ENCODE results near the gene RORC. TPM values are rescaled to one million over a fixed set of nuclear protein-coding genes. Genes with fewer than 3 reads are reported as not detected.
A peak's percentile ranks its signal among the peaks of the same experiment; 100 is the strongest.

Gene RORC
- total RNA-seq, 2 donors from 2014 or later = not detected

- no peak overlapping the region for H3K4me3 Mint-ChIP-seq
- no peaks in the 10 kb centered on the region for H3K4me1 Mint-ChIP-seq
- no peak overlapping the region for H3K4me3 ChIP-seq (ENCODE audit: low read length)
- H3K27me3 Mint-ChIP-seq (ENCODE audit: insufficient read depth) = peaks cover 32% of the 10 kb centered on the region
- no peak overlapping the region for H3K9ac ChIP-seq (ENCODE audit: extremely low read depth, low read length, poor library complexity, severe bottlenecking)
- H3K4me1 ChIP-seq (ENCODE audit: control insufficient read depth, insufficient read depth, low read length) = no peaks in the 10 kb centered on the region
- 92% methylated on average over 5 to 8 of the region's 8 CpGs for whole genome bisulfite sequencing, 2 experiments (ENCODE audit: insufficient coverage in 1 of 2, insufficient read length in 1 of 2)
- no peaks in the 10 kb centered on the region for H3K9me3 Mint-ChIP-seq
- no peaks in the 10 kb centered on the region for H3K27me3 ChIP-seq (ENCODE audit: control insufficient read depth, insufficient read depth, low read length, poor library complexity, severe bottlenecking)
- no peak for TF ChIP-seq CTCF (conservative IDR thresholded peaks at IDR 0.05)
- H3K27ac Mint-ChIP-seq = no peak overlapping the region
- H3K36me3 Mint-ChIP-seq (ENCODE audit: low read depth) = no peaks in the 10 kb centered on the region
- H3K36me3 ChIP-seq (ENCODE audit: control insufficient read depth, insufficient read depth, low read length) = no peaks in the 10 kb centered on the region
- DNase-seq = peak; percentile 42
- no peaks in the 10 kb centered on the region for H3K9me3 ChIP-seq (ENCODE audit: control insufficient read depth, low read length)
- H3K27ac ChIP-seq (ENCODE audit: low read depth, low read length) = no peak overlapping the region
Observed at GRCh38 chr1:151851886-151852285, 20.3 kb upstream of the RORC start.

- peaks cover 9% of the 10 kb centered on the region for H3K4me1 Mint-ChIP-seq
- no peaks in the 10 kb centered on the region for H3K9me3 Mint-ChIP-seq
- H3K27me3 Mint-ChIP-seq (ENCODE audit: insufficient read depth) = peaks cover 26% of the 10 kb centered on the region
- no peak overlapping the region for H3K27ac ChIP-seq (ENCODE audit: low read depth, low read length)
- no peaks in the 10 kb centered on the region for H3K36me3 Mint-ChIP-seq (ENCODE audit: low read depth)
- peaks cover 4% of the 10 kb centered on the region for H3K4me1 ChIP-seq (ENCODE audit: control insufficient read depth, insufficient read depth, low read length)
- peak; percentile 17 for DNase-seq
- H3K9me3 ChIP-seq (ENCODE audit: control insufficient read depth, low read length) = no peaks in the 10 kb centered on the region
- H3K9ac ChIP-seq (ENCODE audit: extremely low read depth, low read length, poor library complexity, severe bottlenecking) = no peak overlapping the region
- H3K4me3 Mint-ChIP-seq = no peak overlapping the region
- no peak for TF ChIP-seq CTCF (conservative IDR thresholded peaks at IDR 0.05)
- no peaks in the 10 kb centered on the region for H3K27me3 ChIP-seq (ENCODE audit: control insufficient read depth, insufficient read depth, low read length, poor library complexity, severe bottlenecking)
- H3K27ac Mint-ChIP-seq = no peak overlapping the region
- H3K36me3 ChIP-seq (ENCODE audit: control insufficient read depth, insufficient read depth, low read length) = no peaks in the 10 kb centered on the region
- no peak overlapping the region for H3K4me3 ChIP-seq (ENCODE audit: low read length)
Observed at GRCh38 chr1:151849871-151850270, 18.3 kb upstream of the RORC start.

- Mint-ChIP-seq H3K27me3 (ENCODE audit: insufficient read depth) (peaks cover 26% of the 10 kb centered on the region), H3K36me3 (ENCODE audit: low read depth) (no peaks in the 10 kb centered on the region)
- peak; percentile 2 for DNase-seq
Observed at GRCh38 chr1:151849126-151849525, 17.5 kb upstream of the RORC start.

More at GRCh38 chr1:151849126-151849525, 17.5 kb upstream of the RORC start:
- TF ChIP-seq CTCF (conservative IDR thresholded peaks at IDR 0.05) = no peak
- H3K9ac ChIP-seq (ENCODE audit: extremely low read depth, low read length, poor library complexity, severe bottlenecking) = no peak overlapping the region
- no peaks in the 10 kb centered on the region for H3K36me3 ChIP-seq (ENCODE audit: control insufficient read depth, insufficient read depth, low read length)
- H3K27me3 ChIP-seq (ENCODE audit: control insufficient read depth, insufficient read depth, low read length, poor library complexity, severe bottlenecking) = no peaks in the 10 kb centered on the region
- Mint-ChIP-seq H3K4me1 (peaks cover 9% of the 10 kb centered on the region), H3K9me3 (no peaks in the 10 kb centered on the region), H3K27ac (no peak overlapping the region), H3K4me3 (no peak overlapping the region)
- H3K4me1 ChIP-seq (ENCODE audit: control insufficient read depth, insufficient read depth, low read length) = peaks cover 4% of the 10 kb centered on the region
- 88 to 94% methylated on average over 2 to 3 of the region's 3 CpGs for WGBS, 2 experiments (ENCODE audit: insufficient coverage in 1 of 2, insufficient read length in 1 of 2)
- no peak overlapping the region for H3K4me3 ChIP-seq (ENCODE audit: low read length)
- no peak overlapping the region for H3K27ac ChIP-seq (ENCODE audit: low read depth, low read length)
- no peaks in the 10 kb centered on the region for H3K9me3 ChIP-seq (ENCODE audit: control insufficient read depth, low read length)

Data from endodermal cell (in vitro differentiated cells).